ENCODE data around the gene KRTAP12-3. TPM values are rescaled to one million over a fixed set of nuclear protein-coding genes. Genes with fewer than 3 reads are reported as not detected.
"Not testable (repeated sequence)": the region's sequence is repeated elsewhere in the genome, so short reads cannot be mapped to it uniquely, and the experiment has no call there.

Gene KRTAP12-3
- polyA plus RNA-seq, 2 of the 4 experiments (the other 2 are of a cell fraction): not detected

DNA sequence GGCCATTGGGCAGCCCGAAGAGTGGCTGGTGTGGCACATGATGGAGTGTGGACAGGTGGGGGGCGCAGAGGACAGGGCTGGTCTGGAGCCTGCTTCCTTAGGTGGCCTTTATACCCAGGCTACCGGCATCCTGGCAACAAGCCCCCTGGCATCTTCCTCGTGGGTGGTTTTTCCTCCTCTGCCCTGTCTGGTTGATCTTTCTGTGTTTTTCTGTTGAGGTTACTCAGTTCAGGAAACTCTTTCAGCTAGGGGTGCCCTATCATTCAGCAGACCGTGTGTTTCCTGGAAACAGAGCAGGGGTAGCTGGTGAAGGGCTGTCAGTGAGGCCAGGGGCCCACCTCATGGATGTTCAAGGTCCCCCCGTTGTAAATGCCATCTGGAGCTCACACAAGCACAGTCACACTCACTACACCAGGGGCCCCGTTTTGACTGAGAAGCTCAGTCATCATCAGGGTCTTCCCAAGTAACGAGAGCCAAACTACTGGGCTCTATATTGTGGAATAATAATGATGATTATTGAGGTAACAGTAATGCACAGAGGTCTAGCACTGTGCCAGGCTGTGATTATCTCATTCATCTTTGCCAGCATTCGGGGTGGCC, 3.1 kb upstream of the KRTAP12-3 start, which contains the start of gene KRTAP12-4 (continued):
- TF ChIP-seq EHF (CRISPR knock-in tag; IDR thresholded peaks at IDR 0.05) (no peak), NPAS2 (CRISPR knock-in tag; IDR thresholded peaks at IDR 0.05; ENCODE audit: borderline replicate concordance) (no peak)

DNA sequence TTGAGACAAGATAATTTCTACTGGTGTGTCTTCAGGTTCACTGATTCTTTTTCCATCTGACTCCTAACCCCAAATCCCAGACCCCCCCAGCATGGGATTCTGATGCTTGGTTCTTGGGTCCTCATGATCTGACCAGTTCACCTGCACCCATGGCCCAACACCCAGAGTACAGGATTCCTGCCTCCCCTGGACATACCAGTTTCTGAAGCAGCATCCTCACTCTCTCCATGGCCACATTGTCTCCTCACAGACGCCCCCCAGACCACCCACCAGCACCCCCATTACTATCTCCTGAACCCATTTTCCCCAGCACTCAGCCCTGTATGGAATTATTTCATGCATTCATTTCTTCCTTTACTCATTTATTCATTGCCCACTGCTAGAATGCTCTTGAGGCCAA, 864 bp upstream of the KRTAP12-3 start:
- Histone ChIP-seq H3K4me2 (no peak overlapping the region), H3K4me3 (no peak overlapping the region), H3K9me3 (no peaks in the 10 kb centered on the region), H3K4me1 (no peaks in the 10 kb centered on the region), H3K27ac (no peak overlapping the region)
- ATAC-seq (no peak), DNase-seq (ENCODE audit: low read depth in 1 of 2, low spot score in 1 of 2) (no peak), FAIRE-seq (no peak)
- TF ChIP-seq NR3C1 (IDR thresholded peaks at IDR 0.05): no peak
- no peak for TF ChIP-seq CEBPB (IDR thresholded peaks at IDR 0.05)
- TF ChIP-seq, protein P1, sequence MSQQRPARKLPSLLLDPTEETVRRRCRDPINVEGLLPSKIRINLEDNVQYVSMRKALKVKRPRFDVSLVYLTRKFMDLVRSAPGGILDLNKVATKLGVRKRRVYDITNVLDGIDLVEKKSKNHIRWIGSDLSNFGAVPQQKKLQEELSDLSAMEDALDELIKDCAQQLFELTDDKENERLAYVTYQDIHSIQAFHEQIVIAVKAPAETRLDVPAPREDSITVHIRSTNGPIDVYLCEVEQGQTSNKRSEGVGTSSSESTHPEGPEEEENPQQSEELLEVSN (IDR thresholded peaks at IDR 0.05; ENCODE audit: borderline replicate concordance, low read depth): no peak
- TF ChIP-seq PHF8 (IDR thresholded peaks at IDR 0.05; ENCODE audit: borderline replicate concordance, low read depth): no peak
- no peak for TF ChIP-seq NPAS2 (CRISPR knock-in tag; IDR thresholded peaks at IDR 0.05; ENCODE audit: borderline replicate concordance)
- CTCF ChIA-PET: no interaction called here
- 11% methylated on average over 1 of the region's 1 CpG for WGBS (ENCODE audit: missing lambda C conversion rate)
- POLR2A ChIA-PET: no interaction called here

DNA sequence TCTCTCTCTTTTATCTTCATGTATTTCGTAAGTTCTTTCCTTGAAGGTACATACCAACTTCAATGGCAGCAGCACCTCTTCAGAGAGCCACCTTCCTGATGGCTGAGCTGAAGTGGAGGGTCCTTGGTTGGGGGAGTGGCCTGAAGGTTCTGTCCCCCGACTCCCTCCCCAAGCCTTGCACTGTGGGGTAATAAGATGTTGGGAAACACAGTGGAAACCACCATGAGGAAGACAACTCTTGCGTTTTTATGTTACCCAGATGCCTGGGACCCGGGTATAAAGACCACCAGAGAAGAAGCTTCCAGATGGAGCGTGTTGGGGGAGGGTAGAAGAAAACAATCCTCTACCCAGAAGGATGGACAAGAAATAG, 794 bp downstream of the KRTAP12-3 start:
- 16% methylated on average over 4 of the region's 5 CpGs for WGBS (ENCODE audit: missing lambda C conversion rate)
- no peak overlapping the region for H3K4me3 ChIP-seq
- CTCF ChIA-PET: no interaction called here

DNA sequence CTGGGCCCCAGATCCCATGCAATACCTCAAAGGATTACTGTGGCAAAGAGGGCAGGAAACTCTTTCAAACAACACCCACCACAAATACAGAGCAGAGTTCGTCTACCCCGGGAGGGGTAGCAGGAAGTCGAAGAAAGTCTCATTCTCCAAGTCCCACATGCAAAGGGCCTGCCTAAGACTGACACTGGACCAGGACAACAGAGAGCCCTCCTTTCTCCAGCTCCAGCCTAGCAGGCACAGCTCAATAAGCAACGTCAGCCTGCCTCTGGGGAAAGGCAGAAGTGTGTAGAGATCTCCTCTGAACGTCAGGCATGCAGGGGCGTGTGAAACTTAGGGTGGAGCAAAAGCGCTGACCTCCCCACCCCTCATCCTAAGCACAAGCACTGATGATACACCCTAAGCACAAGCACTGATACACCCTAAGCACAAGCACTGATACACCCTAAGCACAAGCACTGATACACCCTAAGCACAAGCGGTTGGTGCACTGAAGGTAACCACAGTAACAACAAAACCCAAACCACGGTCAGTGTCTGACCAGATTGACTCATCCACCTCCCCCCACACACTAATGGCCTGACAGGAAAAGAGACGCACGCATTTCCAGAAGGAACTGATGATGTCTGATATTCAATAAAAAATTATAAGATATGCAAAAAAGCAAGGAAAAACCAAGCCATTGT, 1.3 kb downstream of the KRTAP12-3 start:
- DNase-seq (ENCODE audit: low read depth in 1 of 2, low spot score in 1 of 2) (no peak), FAIRE-seq (no peak), ATAC-seq (no peak; a peak in 1 of 6 replicates)
- Histone ChIP-seq H3K9me3 (peaks cover 7% of the 10 kb centered on the region; the same call in 1 of the 3 replicates), H3K4me3 (no peak overlapping the region), H3K27ac (no peak overlapping the region), H3K4me2 (no peak overlapping the region), H3K4me1 (no peaks in the 10 kb centered on the region)
- ChIA-PET POLR2A (no interaction called here), CTCF (no interaction called here)
- TF ChIP-seq MYC (IDR thresholded peaks at IDR 0.05; ENCODE audit: borderline replicate concordance, low read length): no peak
- TF ChIP-seq PHF8 (IDR thresholded peaks at IDR 0.05; ENCODE audit: borderline replicate concordance, low read depth): no peak
- no peak for TF ChIP-seq KDM5A (IDR thresholded peaks at IDR 0.05)
- TF ChIP-seq MAFK (IDR thresholded peaks at IDR 0.05; ENCODE audit: partially characterized antibody): no peak
- TF ChIP-seq, protein P2, sequence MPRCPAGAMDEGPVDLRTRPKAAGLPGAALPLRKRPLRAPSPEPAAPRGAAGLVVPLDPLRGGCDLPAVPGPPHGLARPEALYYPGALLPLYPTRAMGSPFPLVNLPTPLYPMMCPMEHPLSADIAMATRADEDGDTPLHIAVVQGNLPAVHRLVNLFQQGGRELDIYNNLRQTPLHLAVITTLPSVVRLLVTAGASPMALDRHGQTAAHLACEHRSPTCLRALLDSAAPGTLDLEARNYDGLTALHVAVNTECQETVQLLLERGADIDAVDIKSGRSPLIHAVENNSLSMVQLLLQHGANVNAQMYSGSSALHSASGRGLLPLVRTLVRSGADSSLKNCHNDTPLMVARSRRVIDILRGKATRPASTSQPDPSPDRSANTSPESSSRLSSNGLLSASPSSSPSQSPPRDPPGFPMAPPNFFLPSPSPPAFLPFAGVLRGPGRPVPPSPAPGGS (IDR thresholded peaks at IDR 0.05): no peak
- TF ChIP-seq FOXS1 (CRISPR knock-in tag; IDR thresholded peaks at IDR 0.05): no peak
- TF ChIP-seq EP300 (IDR thresholded peaks at IDR 0.05): no peak
- TF ChIP-seq KDM1A (IDR thresholded peaks at IDR 0.05; ENCODE audit: low read depth): no peak
- no peak for TF ChIP-seq HOXB5 (CRISPR knock-in tag; IDR thresholded peaks at IDR 0.05)
- no peak for TF ChIP-seq RAD21 (conservative IDR thresholded peaks at IDR 0.05 in 1 of 2, IDR thresholded peaks at IDR 0.05 in 1 of 2)
- no peak for TF ChIP-seq EHF (CRISPR knock-in tag; IDR thresholded peaks at IDR 0.05)
- no peak for TF ChIP-seq ZFP36 (IDR thresholded peaks at IDR 0.05; ENCODE audit: borderline replicate concordance, partially characterized antibody)
- TF ChIP-seq FOSB (CRISPR knock-in tag; IDR thresholded peaks at IDR 0.05): no peak
- TF ChIP-seq EHMT2 (IDR thresholded peaks at IDR 0.05; ENCODE audit: low read depth): no peak
- TF ChIP-seq, protein P3, sequence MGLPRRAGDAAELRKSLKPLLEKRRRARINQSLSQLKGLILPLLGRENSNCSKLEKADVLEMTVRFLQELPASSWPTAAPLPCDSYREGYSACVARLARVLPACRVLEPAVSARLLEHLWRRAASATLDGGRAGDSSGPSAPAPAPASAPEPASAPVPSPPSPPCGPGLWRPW (IDR thresholded peaks at IDR 0.05): no peak
- TF ChIP-seq, protein P4, sequence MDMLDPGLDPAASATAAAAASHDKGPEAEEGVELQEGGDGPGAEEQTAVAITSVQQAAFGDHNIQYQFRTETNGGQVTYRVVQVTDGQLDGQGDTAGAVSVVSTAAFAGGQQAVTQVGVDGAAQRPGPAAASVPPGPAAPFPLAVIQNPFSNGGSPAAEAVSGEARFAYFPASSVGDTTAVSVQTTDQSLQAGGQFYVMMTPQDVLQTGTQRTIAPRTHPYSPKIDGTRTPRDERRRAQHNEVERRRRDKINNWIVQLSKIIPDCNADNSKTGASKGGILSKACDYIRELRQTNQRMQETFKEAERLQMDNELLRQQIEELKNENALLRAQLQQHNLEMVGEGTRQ (IDR thresholded peaks at IDR 0.05): no peak
- 18% methylated on average over 10 of the region's 11 CpGs for WGBS (ENCODE audit: missing lambda C conversion rate)

More for the DNA sequence above, 794 bp downstream of the KRTAP12-3 start:
- peaks cover 2% of the 10 kb centered on the region; the same call in 1 of the 3 replicates for H3K9me3 ChIP-seq
- H3K4me2 ChIP-seq: no peak overlapping the region
- no peak for FAIRE-seq
- TF ChIP-seq MYC (IDR thresholded peaks at IDR 0.05; ENCODE audit: borderline replicate concordance, low read length): no peak
- TF ChIP-seq HDAC2 (IDR thresholded peaks at IDR 0.05): no peak
- TF ChIP-seq RARB (CRISPR knock-in tag; IDR thresholded peaks at IDR 0.05): no peak
- no peak for TF ChIP-seq CEBPB (IDR thresholded peaks at IDR 0.05)
- TF ChIP-seq, protein P5, sequence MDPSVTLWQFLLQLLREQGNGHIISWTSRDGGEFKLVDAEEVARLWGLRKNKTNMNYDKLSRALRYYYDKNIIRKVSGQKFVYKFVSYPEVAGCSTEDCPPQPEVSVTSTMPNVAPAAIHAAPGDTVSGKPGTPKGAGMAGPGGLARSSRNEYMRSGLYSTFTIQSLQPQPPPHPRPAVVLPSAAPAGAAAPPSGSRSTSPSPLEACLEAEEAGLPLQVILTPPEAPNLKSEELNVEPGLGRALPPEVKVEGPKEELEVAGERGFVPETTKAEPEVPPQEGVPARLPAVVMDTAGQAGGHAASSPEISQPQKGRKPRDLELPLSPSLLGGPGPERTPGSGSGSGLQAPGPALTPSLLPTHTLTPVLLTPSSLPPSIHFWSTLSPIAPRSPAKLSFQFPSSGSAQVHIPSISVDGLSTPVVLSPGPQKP (IDR thresholded peaks at IDR 0.05; ENCODE audit: low read depth, low read length): no peak
- POLR2A ChIA-PET: no interaction called here
- no peak for ATAC-seq
- H3K4me1 ChIP-seq: no peaks in the 10 kb centered on the region
- DNase-seq (ENCODE audit: low read depth in 1 of 2, low spot score in 1 of 2): no peak
- no peak overlapping the region for H3K27ac ChIP-seq

DNA sequence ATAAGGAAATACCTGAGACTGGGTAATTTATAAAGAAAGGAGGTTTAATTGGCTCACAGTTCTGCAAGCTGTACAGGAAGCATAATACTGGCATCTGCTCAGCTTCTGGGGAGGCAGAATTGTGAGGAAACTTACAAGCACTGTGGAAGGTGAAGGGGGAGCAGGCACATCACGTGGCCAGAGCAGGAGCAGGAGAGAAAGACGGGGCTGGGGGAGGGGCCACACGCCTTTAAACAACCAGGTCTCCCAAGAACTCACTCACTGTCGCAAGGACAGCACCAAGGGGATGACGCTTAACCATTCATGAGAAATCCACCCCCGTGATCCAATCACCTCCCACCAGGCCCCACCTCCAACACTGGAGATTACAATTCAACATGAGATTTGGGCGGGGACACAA, 3.8 kb downstream of the KRTAP12-3 start:
- H3K4me1 ChIP-seq; H3K27ac ChIP-seq; H3K9me3 ChIP-seq; DNase-seq (ENCODE audit: low read depth in 1 of 2, low spot score in 1 of 2); POLR2A ChIA-PET; H3K4me3 ChIP-seq; H3K4me2 ChIP-seq; ATAC-seq; FAIRE-seq; CTCF ChIA-PET: not testable (repeated sequence)
- 31% methylated on average over 7 of the region's 7 CpGs for WGBS (ENCODE audit: missing lambda C conversion rate)

All from A549 (cell line).